Gastrocnemius medialis (tissue), 4 donors: ENCODE results near the gene MYOM1. TPM values are rescaled to one million over a fixed set of nuclear protein-coding genes. Genes with fewer than 3 reads are reported as not detected.
A peak's percentile ranks its signal among the peaks of the same experiment; 100 is the strongest.

Experiments
- ATAC-seq, 2 donors: fragments of 150-250 bp; one replicate each; pipeline ENCODE4 v1.9.1; 2016
- DNase-seq, 2 donors: peaks; one replicate each; pipeline ENCODE4 v3.0.0-alpha.2; 2019
- H3K27ac ChIP-seq, 4 donors: fragments of 200-600 bp; sonication (generic); 1 replicate in 1 of 4; 2 replicates in 3 of 4; pipeline ENCODE4 v1.5.1; 2016 to 2018; ENCODE audit warnings: mild to moderate bottlenecking in 2 of 4, moderate library complexity in 1 of 4
- H3K27me3 ChIP-seq, 3 donors: fragments of 200-600 bp; sonication (generic) in 2 of 3; 1 replicate in 1 of 3; 2 replicates in 2 of 3; pipeline versions ENCODE4 v1.5.1 to v1.6.0; 2016 to 2019; ENCODE audit warnings: mild to moderate bottlenecking in 1 of 3, moderate library complexity in 1 of 3
- H3K36me3 ChIP-seq, 2 donors: fragments of 200-600 bp; sonication (generic) in 1 of 2; one replicate each; pipeline ENCODE4 v1.5.1; 2017 to 2018
- H3K4me1 ChIP-seq, 2 donors: fragments of 200-600 bp; sonication (generic) in 1 of 2; one replicate each; pipeline ENCODE4 v1.5.1; 2016 to 2017; ENCODE audit warnings: mild to moderate bottlenecking in 2 of 2
- H3K4me3 ChIP-seq, 4 donors: fragments of 200-600 bp; sonication (generic) in 3 of 4; 1 replicate in 1 of 4; 2 replicates in 3 of 4; pipeline ENCODE4 v1.5.1; 2016 to 2019; ENCODE audit warnings: mild to moderate bottlenecking in 2 of 4
- H3K9me3 ChIP-seq, 3 donors: fragments of 200-600 bp; sonication (generic) in 2 of 3; 1 replicate in 1 of 3; 2 replicates in 2 of 3; pipeline ENCODE4 v1.5.1; 2016 to 2019
- CTCF ChIP-seq, 5 experiments: fragments of 450-650 bp in 3 of 5; fragments of 200-600 bp in 2 of 5; sonication (generic) in 2 of 5; IDR thresholded peaks in 4 of 5; conservative IDR thresholded peaks in 1 of 5; 1 replicate in 4 of 5; 2 replicates in 1 of 5; pipeline ENCODE4 v1.5.1; 2016 to 2019; ENCODE audit warnings: antibody characterized with exemption in 5 of 5, mild to moderate bottlenecking in 3 of 5, moderate library complexity in 3 of 5
- POLR2A ChIP-seq, 2 donors: fragments of 450-650 bp; IDR thresholded peaks; one replicate each; pipeline ENCODE4 v1.6.1; 2017; ENCODE audit warnings: antibody characterized with exemption in 2 of 2, mild to moderate bottlenecking in 2 of 2, moderate library complexity in 2 of 2
- in situ Hi-C, 4 donors: fragments of 200-750 bp; cut with MboI; loops; one replicate each; pipeline versions ENCODE4 v1.15.0 to v1.8.0; 2017; ENCODE audit warnings: low sequenced_read_pairs in 4 of 4
- intact Hi-C: fragments of 100-400 bp; cut with DNase I; formaldehyde crosslinking; loops from one replicate; pipeline ENCODE4 v1.15.1; 2023; ENCODE audit warnings: low total_unique reads
- total RNA-seq, 4 donors: library from RNA; depleted of rRNA; stranded (reverse); fragments of >200 nt; gene quantifications; one replicate each; pipeline versions ENCODE4 v1.1.0 to v1.2.3, GENCODE V29; 2016

MYOM1 gene
- total RNA-seq, 4 donors from 2014 or later: 245 to 307 (median 273) TPM

GRCh38 chr18:3153107-3153704, 66.6 kb downstream of the MYOM1 start:
- in situ Hi-C loops: loop anchor here in 3 of 4 donors (10.0 to 25.0 kb wide), 2 partner anchors 92 to 591 kb away; partner anchors contain the start of genes MYL12A (in 2 of the 3), METTL4 (in 1 of the 3) and NDC80 (in 1 of the 3)
- Histone ChIP-seq H3K36me3 (peaks cover 0 to 19% of the 10 kb centered on the region in 2 donors), H3K9me3 (no peaks in the 10 kb centered on the region), H3K27me3 (no peaks in the 10 kb centered on the region), H3K4me3 (no peak overlapping the region), H3K27ac (peak overlapping the region; percentile 12 to 87 (median 56)), H3K4me1 (peaks cover 12 to 21% of the 10 kb centered on the region in 2 donors)
- DNase-seq (no peak), ATAC-seq (no peak)
- intact Hi-C loops: no loop called here
- TF ChIP-seq CTCF (IDR thresholded peaks at IDR 0.05 in 4 of 5, conservative IDR thresholded peaks at IDR 0.05 in 1 of 5): no peak
- TF ChIP-seq POLR2A (IDR thresholded peaks at IDR 0.05): no peak

GRCh38 chr18:3152294-3152693, 67.5 kb downstream of the MYOM1 start:
- peaks cover 0 to 20% of the 10 kb centered on the region in 2 donors for H3K36me3 ChIP-seq
- peak overlapping the region; percentile 12 to 87 (median 56) for H3K27ac ChIP-seq
- TF ChIP-seq POLR2A (IDR thresholded peaks at IDR 0.05): no peak
- no peak for TF ChIP-seq CTCF (IDR thresholded peaks at IDR 0.05 in 4 of 5, conservative IDR thresholded peaks at IDR 0.05 in 1 of 5)
- no peak overlapping the region for H3K4me3 ChIP-seq
- no peaks in the 10 kb centered on the region for H3K9me3 ChIP-seq
- H3K4me1 ChIP-seq: peaks cover 12 to 21% of the 10 kb centered on the region in 2 donors
- ATAC-seq: no peak
- in situ Hi-C loops (loop anchor here in 3 of 4 donors (10.0 to 25.0 kb wide), 2 partner anchors 93 to 590 kb away; partner anchors contain the start of genes MYL12A (in 2 of the 3), METTL4 (in 1 of the 3) and NDC80 (in 1 of the 3)), intact Hi-C loops (no loop called here)
- H3K27me3 ChIP-seq: no peaks in the 10 kb centered on the region
- no peak for DNase-seq

GRCh38 chr18:3151399-3152264, 68.1 kb downstream of the MYOM1 start:
- Histone ChIP-seq H3K4me3 (no peak overlapping the region), H3K27me3 (no peaks in the 10 kb centered on the region), H3K4me1 (peaks cover 12 to 18% of the 10 kb centered on the region in 2 donors), H3K36me3 (peaks cover 0 to 20% of the 10 kb centered on the region in 2 donors), H3K9me3 (no peaks in the 10 kb centered on the region), H3K27ac (peak overlapping the region in 3 of 4 donors; percentile 10 to 49 (median 33))
- intact Hi-C loops (loop anchor here (1.0 kb wide), 1 partner anchor 95 kb away; no protein-coding TSS in a partner anchor), in situ Hi-C loops (loop anchor here in 3 of 4 donors (10.0 to 25.0 kb wide), 2 partner anchors 93 to 589 kb away; partner anchors contain the start of genes MYL12A (in 2 of the 3), METTL4 (in 1 of the 3) and NDC80 (in 1 of the 3))
- DNase-seq (no peak), ATAC-seq (no peak)
- TF ChIP-seq CTCF (IDR thresholded peaks at IDR 0.05 in 4 of 5, conservative IDR thresholded peaks at IDR 0.05 in 1 of 5): peak; percentile 45 to 84 (median 61)
- TF ChIP-seq POLR2A (IDR thresholded peaks at IDR 0.05): no peak

- no peak for ATAC-seq
- in situ Hi-C loops (loop anchor here in 3 of 4 donors (10.0 to 25.0 kb wide), 2 partner anchors 94 to 588 kb away; partner anchors contain the start of genes MYL12A (in 2 of the 3), METTL4 (in 1 of the 3) and NDC80 (in 1 of the 3)), intact Hi-C loops (loop anchor here (1.0 kb wide), 1 partner anchor 96 kb away; no protein-coding TSS in a partner anchor)
- Histone ChIP-seq H3K4me3 (no peak overlapping the region), H3K27ac (peak overlapping the region in 2 of 4 donors; percentile 14 to 47), H3K4me1 (peaks cover 6 to 15% of the 10 kb centered on the region in 2 donors), H3K9me3 (no peaks in the 10 kb centered on the region), H3K27me3 (no peaks in the 10 kb centered on the region), H3K36me3 (peaks cover 0 to 20% of the 10 kb centered on the region in 2 donors)
- TF ChIP-seq POLR2A (IDR thresholded peaks at IDR 0.05): no peak
- TF ChIP-seq CTCF (IDR thresholded peaks at IDR 0.05 in 4 of 5, conservative IDR thresholded peaks at IDR 0.05 in 1 of 5): no peak
- DNase-seq: no peak
Observed at GRCh38 chr18:3150688-3151087, 69.1 kb downstream of the MYOM1 start.
